Activated naive CD4-positive, alpha-beta T cell treated with anti-CD3 and anti-CD28 coated beads, Interleukin-2, amount 50 U/mL, for 72 hours (primary cell): ENCODE results near the gene KIAA0825. TPM values are rescaled to one million over a fixed set of nuclear protein-coding genes. Genes with fewer than 3 reads are reported as not detected.
"Not testable (repeated sequence)": the region's sequence is repeated elsewhere in the genome, so short reads cannot be mapped to it uniquely, and the experiment has no call there.

Experiments
- ATAC-seq, 2 donors: fragments of 150-1000 bp; cut with Tn5 transposase; 2 replicates each; pipeline ENCODE4 v1.10.0; 2021; ENCODE audit warnings: mild to moderate bottlenecking in 2 of 2, moderate library complexity in 2 of 2
- DNase-seq, 2 donors: peaks; one replicate each; pipeline ENCODE4 v3.0.0; 2021 to 2022; ENCODE audit warnings: low spot score in 2 of 2
- H3K27ac Mint-ChIP-seq, 2 donors: one replicate each; pipeline ENCODE4 v1.8.0; 2022; ENCODE audit warnings: mild to moderate bottlenecking in 2 of 2, mixed read lengths in 2 of 2
- H3K36me3 Mint-ChIP-seq, 2 donors: one replicate each; pipeline ENCODE4 v1.8.0; 2022; ENCODE audit warnings: mixed read lengths in 2 of 2
- H3K9me3 Mint-ChIP-seq, 2 donors: one replicate each; pipeline ENCODE4 v1.8.0; 2022; ENCODE audit warnings: mixed read lengths in 2 of 2
- total RNA-seq, 2 donors: library from RNA; stranded (reverse); gene quantifications; one replicate each; pipeline ENCODE4 v1.2.3, GENCODE V29; 2022

The KIAA0825 gene
- total RNA-seq, 2 donors from 2014 or later, result 0.16 to 1.2 TPM

GRCh38 chr5:94376672-94377345, 241.6 kb downstream of the KIAA0825 start:
- no peak for DNase-seq
- no peaks in the 10 kb centered on the region for H3K9me3 Mint-ChIP-seq
- no peaks in the 10 kb centered on the region for H3K36me3 Mint-ChIP-seq
- H3K27ac Mint-ChIP-seq, result no peak overlapping the region
- no peak for ATAC-seq

GRCh38 chr5:94375801-94376200, 242.6 kb downstream of the KIAA0825 start:
- H3K27ac Mint-ChIP-seq, result no peak overlapping the region
- no peak for DNase-seq
- no peak for ATAC-seq
- no peaks in the 10 kb centered on the region for H3K36me3 Mint-ChIP-seq
- no peaks in the 10 kb centered on the region for H3K9me3 Mint-ChIP-seq

GRCh38 chr5:94374336-94374735, 244.1 kb downstream of the KIAA0825 start:
- ATAC-seq (no peak), DNase-seq (no peak)
- H3K36me3 Mint-ChIP-seq, result no peaks in the 10 kb centered on the region
- no peaks in the 10 kb centered on the region for H3K9me3 Mint-ChIP-seq
- H3K27ac Mint-ChIP-seq, result no peak overlapping the region

- no peaks in the 10 kb centered on the region for H3K9me3 Mint-ChIP-seq
Observed at GRCh38 chr5:94367900-94368299, 250.5 kb downstream of the KIAA0825 start.

GRCh38 chr5:94366811-94367210, 251.6 kb downstream of the KIAA0825 start:
- H3K36me3 Mint-ChIP-seq, result no peaks in the 10 kb centered on the region
- H3K27ac Mint-ChIP-seq, result peak overlapping the region in 1 of 2 donors; percentile 43
- no peak for DNase-seq
- no peaks in the 10 kb centered on the region for H3K9me3 Mint-ChIP-seq
- ATAC-seq, result no peak

More at GRCh38 chr5:94367900-94368299, 250.5 kb downstream of the KIAA0825 start:
- ATAC-seq, result no peak
- H3K27ac Mint-ChIP-seq, result no peak overlapping the region
- H3K36me3 Mint-ChIP-seq, result no peaks in the 10 kb centered on the region
- no peak for DNase-seq

GRCh38 chr5:94362857-94363256, 255.5 kb downstream of the KIAA0825 start:
- no peak overlapping the region for H3K27ac Mint-ChIP-seq
- no peaks in the 10 kb centered on the region for H3K36me3 Mint-ChIP-seq
- ATAC-seq (no peak), DNase-seq (no peak)
- no peaks in the 10 kb centered on the region for H3K9me3 Mint-ChIP-seq

- no peaks in the 10 kb centered on the region for H3K36me3 Mint-ChIP-seq
- ATAC-seq, result no peak
- H3K27ac Mint-ChIP-seq, result no peak overlapping the region
- no peaks in the 10 kb centered on the region for H3K9me3 Mint-ChIP-seq
- no peak for DNase-seq
Observed at GRCh38 chr5:94361832-94362796, 256.3 kb downstream of the KIAA0825 start.

- no peaks in the 10 kb centered on the region for H3K9me3 Mint-ChIP-seq
- no peak for ATAC-seq
- DNase-seq, result no peak
- no peaks in the 10 kb centered on the region for H3K36me3 Mint-ChIP-seq
- H3K27ac Mint-ChIP-seq, result no peak overlapping the region
Observed at GRCh38 chr5:94361161-94361560, 257.2 kb downstream of the KIAA0825 start.

GRCh38 chr5:94360382-94361130, 257.8 kb downstream of the KIAA0825 start:
- DNase-seq, result no peak
- no peaks in the 10 kb centered on the region for H3K9me3 Mint-ChIP-seq
- ATAC-seq, result no peak
- no peak overlapping the region for H3K27ac Mint-ChIP-seq
- H3K36me3 Mint-ChIP-seq, result no peaks in the 10 kb centered on the region

GRCh38 chr5:94359880-94360279, 258.5 kb downstream of the KIAA0825 start:
- H3K9me3 Mint-ChIP-seq, result no peaks in the 10 kb centered on the region
- no peak overlapping the region for H3K27ac Mint-ChIP-seq
- no peaks in the 10 kb centered on the region for H3K36me3 Mint-ChIP-seq
- no peak for ATAC-seq
- no peak for DNase-seq

GRCh38 chr5:94355811-94356210, 262.6 kb downstream of the KIAA0825 start:
- DNase-seq (no peak), ATAC-seq (no peak)
- no peak overlapping the region for H3K27ac Mint-ChIP-seq
- no peaks in the 10 kb centered on the region for H3K9me3 Mint-ChIP-seq
- H3K36me3 Mint-ChIP-seq, result peaks cover 0 to 4% of the 10 kb centered on the region in 2 donors

- DNase-seq, H3K9me3 Mint-ChIP-seq, H3K27ac Mint-ChIP-seq, H3K36me3 Mint-ChIP-seq, ATAC-seq: not testable (repeated sequence)
Observed at GRCh38 chr5:94354837-94355485, 263.4 kb downstream of the KIAA0825 start.

GRCh38 chr5:94353605-94354004, 264.8 kb downstream of the KIAA0825 start:
- H3K9me3 Mint-ChIP-seq, result peaks cover 0 to 6% of the 10 kb centered on the region in 2 donors
- H3K27ac Mint-ChIP-seq, result no peak overlapping the region
- no peak for ATAC-seq
- peaks cover 0 to 4% of the 10 kb centered on the region in 2 donors for H3K36me3 Mint-ChIP-seq
- DNase-seq, result no peak

- peaks cover 9 to 14% of the 10 kb centered on the region in 2 donors for H3K9me3 Mint-ChIP-seq
- DNase-seq (no peak), ATAC-seq (no peak)
- no peak overlapping the region for H3K27ac Mint-ChIP-seq
- peaks cover 4 to 16% of the 10 kb centered on the region in 2 donors for H3K36me3 Mint-ChIP-seq
Observed at GRCh38 chr5:94347130-94347529, 271.3 kb downstream of the KIAA0825 start.

- Mint-ChIP-seq H3K36me3 (peaks cover 4 to 16% of the 10 kb centered on the region in 2 donors), H3K9me3 (peaks cover 9 to 14% of the 10 kb centered on the region in 2 donors), H3K27ac (no peak overlapping the region)
- ATAC-seq (no peak), DNase-seq (no peak)
Observed at GRCh38 chr5:94345257-94345656, 273.1 kb downstream of the KIAA0825 start.

- no peak for ATAC-seq
- Mint-ChIP-seq H3K9me3 (no peaks in the 10 kb centered on the region), H3K36me3 (no peaks in the 10 kb centered on the region), H3K27ac (no peak overlapping the region)
- no peak for DNase-seq
Observed at GRCh38 chr5:94337617-94338016, 280.8 kb downstream of the KIAA0825 start.
